Fibroblast of peridontal ligament (primary cell): Measurements from ENCODE around the gene DCST2.
"Not testable (repeated sequence)": the region's sequence is repeated elsewhere in the genome, so short reads cannot be mapped to it uniquely, and the experiment has no call there.

Source experiments
- DNase-seq: peaks from one replicate; pipeline ENCODE4 v3.0.0-alpha.2; 2010; ENCODE audit errors: extremely low read depth

DCST2 gene

DNA sequence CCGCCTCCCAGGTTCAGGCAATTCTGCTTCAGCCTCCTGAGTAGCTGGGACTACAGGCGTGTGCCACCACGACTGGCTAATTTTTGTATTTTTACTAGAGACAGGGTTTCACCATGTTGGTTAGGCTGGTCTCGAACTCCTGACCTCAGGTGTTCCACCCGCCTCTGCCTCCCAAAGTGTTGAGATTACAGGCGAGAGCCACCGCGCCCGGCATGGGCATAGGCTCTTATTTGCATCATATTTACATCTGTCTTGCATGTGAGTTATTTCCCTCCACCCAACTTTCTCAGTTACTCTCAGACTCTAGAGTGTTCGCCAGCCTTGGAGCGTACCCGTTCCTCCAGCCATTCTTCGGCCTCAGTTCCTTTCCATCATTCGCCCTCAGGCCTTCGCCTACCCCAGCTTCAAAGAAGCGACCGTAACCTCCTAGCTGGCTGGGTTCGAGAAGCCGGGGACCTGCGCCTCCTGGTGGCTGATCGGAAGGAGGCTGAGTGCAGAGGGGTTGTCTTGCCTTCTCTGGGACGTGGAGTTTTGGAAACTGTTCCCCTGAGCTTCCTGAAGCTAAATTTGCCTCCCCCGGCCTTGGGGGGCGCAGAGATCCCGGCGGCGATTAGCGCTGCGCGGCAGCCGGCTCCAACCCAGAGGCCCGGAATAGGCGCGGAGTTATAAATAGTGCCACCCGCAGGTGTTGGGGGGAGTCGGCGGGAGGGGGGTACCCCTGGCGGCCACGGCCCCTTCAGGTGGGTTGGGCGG is 34.6 kb downstream of the DCST2 start:
- DNase-seq = peak; percentile 71

DNA sequence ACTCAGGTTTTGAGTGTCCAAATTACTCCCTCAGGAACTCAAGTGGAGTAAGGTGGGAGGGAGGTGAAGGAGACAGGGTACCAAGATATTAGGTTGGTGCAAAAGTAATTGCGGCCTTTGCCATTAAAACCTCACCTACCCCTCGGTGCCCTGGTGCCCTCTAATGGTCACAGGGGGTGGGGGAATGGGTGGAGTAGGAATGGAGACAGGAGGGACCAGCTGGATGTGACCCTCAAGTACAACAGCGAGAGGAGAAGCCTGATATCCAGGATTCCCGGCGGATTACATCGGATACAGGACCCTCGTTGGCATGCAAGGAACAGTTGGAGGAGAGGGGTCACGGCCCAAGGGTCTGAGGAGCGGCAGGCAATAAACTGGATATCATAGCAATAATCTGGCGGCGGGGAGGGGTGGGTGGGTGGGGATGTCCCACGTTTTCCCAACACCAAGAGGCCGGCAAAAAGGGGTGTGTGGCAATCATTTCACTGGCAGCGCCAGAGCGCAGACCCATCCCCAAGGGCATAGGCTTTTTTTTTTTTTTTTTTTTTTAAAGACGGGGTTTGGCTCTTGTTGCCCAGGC is 35.3 kb downstream of the DCST2 start:
- DNase-seq = no peak

DNA sequence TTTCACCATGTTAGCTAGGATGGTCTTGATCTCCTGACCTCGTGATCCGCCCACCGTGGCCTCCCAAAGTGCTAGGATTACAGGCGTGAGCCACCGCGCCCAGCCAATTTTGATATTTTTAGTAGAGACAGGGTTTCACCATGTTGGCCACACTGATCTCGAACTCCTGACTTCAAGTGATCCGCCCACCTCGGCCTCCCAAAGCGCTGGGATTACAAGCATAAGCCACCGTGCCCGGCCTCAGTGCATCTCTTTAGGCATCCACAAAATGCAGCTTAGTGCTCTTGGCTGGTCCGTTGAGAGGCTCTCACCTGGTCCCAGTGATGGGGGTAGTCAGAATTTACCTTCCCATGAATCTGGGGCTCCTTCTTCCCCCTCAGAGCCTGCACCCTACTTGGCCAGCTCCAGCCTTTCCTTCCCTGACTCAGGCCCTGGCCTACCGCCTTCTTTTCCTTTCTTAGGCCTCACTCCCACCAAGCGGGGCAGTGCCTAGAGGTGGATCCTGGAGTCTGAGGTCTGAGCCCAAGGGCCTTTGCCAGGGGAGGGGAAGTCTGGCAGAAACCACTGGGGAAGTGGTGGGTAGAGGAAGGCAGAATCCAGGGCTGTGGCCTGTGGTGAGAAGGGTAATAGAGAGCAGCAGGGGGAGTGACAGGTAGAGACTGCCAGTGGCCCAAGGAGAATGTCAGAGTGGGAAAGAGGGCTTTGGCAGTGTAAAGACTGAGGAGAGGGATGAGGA is 36.4 kb downstream of the DCST2 start:
- DNase-seq = no peak

DNA sequence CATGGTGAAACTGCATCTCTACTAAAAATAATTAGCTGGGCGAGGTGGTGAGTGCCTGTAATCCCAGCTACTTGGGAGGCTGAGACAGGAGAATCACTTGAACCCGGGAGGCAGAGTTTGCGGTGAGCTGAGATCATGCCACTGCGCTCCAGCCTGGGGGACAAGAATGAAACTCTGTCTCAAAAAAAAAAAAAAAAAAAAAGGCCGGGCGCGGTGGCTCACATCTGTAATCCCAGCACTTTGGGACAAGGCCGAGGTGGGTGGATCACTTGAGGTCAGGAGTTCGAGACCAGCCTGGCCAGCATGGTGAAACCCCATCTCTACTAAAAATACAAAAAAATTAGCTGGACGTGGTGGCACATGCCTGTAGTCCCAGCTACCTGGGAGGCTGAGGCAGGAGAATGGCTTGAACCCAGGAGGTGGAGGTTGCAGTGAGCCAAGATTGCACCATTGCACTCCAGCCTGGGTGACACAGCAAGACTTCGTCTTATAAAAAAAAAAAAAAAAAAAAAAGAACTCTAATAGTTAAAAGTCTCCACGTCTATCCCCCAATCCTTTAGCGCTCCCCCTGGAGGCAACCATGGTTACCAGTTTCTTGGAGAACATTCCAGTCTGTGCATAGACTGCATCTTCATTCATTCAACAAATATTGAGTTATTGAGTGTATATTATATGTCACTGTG is 38.1 kb downstream of the DCST2 start:
- DNase-seq = peak; percentile 86

DNA sequence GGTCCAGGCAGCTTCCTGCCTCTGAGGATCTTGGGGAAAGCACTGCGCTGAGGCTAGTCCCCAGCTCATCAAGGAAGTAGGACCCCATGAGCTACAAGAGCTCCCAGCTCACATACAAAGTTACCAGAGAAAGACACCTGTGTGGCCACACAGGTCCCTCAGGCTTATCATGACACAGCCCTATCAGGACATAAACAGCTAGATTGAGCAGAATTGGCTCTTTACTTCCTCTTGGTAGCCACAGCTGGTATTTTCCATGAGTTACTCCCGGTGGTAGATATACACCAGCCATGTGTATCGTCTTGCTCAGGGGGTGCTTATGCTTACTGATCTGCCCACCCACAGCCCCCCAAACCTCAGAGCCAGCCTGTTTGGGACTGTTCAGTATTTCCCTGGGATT is 39.0 kb downstream of the DCST2 start:
- DNase-seq = no peak

DNA sequence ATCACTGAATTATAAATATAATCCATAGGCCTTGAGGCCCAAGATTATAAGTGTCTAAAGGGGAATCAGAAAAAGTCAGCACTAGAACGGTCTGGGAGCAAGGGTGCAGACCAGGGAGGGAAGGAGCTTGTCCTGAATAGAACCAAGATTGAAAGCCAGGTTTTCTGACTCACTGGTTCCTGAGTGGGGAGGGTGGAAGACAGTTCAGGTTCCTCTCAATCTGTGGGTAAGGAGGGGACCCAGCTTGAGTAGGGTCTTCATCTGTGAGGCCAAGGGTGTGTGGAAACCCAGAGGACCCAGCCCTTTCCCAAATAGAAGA is 39.4 kb downstream of the DCST2 start:
- no peak for DNase-seq

DNA sequence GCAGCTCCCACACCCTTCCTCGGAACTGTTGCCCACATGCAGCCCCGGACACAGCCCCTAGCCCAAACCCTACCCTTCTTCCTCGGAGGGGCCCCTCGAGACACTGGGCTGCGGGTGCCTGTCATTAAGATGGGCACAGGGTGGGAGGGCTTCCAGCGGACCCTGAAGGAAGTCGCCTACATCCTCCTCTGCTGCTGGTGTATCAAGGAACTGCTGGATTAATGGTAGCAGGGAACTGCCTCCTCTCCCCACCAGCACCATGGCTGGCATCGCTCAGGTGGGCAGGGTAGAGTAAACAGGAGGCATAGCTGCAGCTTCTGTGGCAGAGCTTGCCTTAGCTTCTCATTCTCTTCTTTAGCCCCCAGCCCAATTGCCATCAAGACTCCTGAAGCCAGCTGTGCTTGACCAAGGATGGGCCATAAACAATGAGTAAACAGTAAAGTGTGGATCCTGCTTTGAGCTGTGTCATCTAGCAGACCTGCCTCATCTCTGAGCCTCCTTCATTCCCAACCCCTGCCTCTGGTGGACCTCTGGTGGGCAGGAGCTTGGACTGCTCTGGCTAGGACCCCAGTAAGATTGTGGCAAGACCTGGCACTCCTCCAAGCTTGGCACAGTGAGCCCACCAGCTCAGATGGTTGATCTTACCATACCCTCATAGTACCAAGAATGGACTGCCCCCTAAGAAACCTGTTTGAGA is 39.9 kb downstream of the DCST2 start, which contains the start of gene LENEP:
LENEP (plus strand) TSS at position 15 of the 697 bp plus-strand sequence; CDS start at position 37, 22 bp downstream.
- no peak for DNase-seq

DNA sequence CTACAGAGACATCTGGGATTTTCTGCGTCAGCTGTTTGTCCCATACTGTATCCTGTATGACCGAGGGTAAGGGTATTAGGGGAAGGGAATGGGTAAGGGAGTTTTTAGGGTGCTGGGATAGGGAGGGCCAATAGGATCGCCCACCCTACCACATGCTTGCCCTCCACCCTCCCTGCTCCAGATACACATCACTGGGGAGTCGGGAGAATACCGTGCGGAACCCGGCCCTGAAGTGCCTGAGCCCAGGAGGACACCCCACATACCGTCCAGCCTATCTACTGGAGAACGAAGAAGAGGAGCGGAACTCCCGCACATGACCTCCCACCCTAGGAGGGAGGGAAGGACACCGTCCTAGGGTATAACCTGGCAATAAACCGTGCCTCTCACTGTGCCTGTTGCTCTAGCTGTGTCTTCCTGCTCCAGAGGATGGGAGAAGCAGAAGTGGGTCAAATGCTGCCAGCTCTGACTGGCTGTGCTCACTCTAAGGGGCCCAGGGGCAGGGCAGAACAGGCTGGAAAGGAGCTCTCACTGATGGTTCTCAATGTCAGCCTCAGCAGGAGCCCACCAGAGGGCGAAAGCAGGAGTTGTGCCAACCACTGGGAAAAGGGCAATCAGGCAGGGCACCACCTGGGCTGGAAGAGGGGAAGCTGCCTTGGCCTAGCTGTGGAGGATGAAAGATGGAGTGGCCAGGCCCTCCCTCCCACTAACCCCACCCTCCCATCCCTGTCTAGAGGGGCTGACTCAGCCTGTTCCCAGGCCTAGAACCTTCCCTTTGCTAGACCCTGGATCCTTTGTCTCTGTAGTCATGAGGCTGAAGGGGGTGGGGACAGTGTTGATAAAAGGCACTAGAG is 40.6 kb downstream of the DCST2 start:
- no peak for DNase-seq

DNA sequence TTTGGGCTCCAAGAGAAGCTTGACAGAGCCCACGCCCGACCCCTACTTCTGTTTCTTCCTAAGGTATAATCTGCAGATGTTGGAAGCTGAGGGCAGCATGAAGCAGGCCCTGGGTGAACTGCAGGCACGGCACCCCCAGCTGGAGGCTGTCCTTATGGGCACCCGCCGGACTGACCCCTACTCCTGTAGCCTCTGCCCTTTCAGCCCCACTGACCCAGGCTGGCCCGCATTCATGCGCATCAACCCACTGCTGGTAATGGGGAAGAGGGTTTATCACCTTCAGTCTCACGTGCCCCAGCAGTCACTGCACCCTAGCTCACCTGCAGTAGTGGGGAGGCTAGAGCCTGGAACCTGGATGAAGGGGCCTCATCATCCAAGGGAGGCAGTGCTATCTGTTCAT is 43.3 kb downstream of the DCST2 start:
- no peak for DNase-seq

DNA sequence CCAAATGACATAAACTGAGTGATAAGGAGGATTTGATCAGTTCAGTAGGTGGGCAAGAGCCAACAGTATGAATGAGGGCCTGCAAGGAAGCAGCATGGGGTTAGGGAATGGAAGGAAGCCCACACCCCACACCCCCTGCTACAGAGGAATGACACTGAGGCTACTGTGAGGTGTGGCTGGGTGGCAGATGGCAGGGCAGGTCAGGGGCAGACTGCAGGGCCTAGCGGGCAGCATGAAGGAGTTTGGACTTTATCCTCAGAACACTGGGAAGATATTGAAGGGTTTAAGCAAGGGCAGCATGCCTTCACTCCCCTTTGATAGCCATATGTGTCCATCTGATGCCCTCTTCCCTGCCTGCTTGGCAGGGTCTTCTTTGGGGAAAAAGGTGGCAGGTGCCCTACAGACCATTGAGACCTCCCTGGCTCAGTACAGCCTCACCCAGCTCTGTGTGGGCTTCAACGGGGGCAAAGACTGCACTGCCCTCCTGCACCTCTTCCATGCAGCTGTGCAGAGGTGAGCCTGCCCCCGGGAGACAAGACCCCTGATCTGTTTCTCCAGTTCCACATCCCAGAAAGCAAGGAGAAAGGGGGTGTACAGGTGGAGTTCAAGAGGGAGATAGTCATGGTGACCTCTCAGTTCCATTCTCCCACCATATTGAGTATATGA is 44.3 kb downstream of the DCST2 start:
- no peak for DNase-seq

DNA sequence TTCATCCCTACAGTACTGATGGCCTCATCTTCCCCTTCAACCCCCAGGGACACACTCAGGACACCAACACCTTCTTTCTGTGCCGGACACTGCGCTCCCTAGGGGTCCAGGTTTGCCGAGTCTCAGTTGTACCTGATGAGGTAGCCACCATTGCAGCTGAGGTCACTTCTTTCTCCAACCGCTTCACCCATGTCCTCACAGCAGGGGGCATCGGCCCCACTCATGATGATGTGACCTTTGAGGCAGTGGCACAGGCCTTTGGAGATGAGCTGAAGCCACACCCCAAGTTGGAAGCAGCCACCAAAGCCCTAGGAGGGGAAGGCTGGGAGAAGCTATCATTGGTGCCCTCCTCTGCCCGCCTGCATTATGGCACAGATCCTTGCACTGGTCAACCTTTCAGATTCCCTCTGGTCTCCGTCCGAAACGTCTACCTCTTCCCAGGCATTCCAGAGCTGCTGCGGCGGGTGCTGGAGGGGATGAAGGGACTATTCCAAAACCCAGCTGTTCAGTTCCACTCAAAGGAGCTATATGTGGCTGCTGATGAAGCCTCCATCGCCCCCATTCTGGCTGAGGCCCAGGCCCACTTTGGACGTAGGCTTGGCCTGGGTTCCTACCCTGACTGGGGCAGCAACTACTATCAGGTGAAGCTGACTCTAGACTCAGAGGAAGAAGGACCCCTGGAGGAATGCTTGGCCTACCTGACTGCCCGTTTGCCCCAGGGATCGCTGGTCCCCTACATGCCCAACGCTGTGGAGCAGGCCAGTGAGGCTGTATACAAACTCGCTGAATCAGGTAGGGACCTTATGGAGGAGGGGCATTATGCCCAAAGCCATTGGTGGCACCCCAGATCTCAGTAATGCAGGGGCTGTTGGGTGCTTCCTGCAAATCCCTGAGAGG is 45.3 kb downstream of the DCST2 start:
- DNase-seq = no peak

DNA sequence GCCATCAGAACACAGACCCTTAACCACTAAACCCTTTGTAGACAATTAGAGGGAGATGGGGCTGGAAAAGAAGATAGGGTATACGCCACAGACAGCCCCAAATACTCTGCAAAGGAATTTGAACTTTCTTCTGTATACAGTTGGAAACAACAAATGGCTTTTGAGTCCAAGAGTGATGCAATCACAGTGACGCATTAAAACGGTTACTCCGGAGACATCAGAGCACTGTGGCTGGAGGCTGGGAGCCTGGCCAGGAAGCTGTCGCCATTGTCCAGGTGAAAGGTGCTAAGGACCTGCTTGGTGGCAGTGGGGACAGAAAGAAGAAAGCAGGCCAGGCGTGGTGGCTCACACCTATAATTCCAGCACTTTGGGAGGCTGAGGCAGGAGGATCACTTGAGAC is 46.3 kb downstream of the DCST2 start:
- no peak for DNase-seq

DNA sequence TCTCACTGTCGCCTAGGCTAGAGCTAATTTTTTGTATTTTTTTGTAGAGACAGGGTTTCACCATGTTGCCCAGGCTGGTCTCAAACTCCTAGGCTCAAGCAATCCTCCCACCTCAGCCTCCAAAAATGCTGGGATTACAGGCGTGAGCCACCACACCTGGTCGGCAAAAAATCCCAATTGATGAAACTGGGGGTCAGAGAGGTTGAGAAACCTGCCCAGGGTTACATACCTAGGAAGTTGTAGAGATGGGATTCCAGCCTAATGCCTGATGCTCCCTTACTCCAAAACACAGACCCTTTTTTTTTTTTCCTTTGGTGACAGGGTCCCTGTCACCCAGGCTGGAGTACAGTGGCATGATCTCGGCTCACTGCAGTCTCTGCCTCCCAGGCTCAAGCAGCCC is 46.8 kb downstream of the DCST2 start:
- not testable (repeated sequence) for DNase-seq

DNA sequence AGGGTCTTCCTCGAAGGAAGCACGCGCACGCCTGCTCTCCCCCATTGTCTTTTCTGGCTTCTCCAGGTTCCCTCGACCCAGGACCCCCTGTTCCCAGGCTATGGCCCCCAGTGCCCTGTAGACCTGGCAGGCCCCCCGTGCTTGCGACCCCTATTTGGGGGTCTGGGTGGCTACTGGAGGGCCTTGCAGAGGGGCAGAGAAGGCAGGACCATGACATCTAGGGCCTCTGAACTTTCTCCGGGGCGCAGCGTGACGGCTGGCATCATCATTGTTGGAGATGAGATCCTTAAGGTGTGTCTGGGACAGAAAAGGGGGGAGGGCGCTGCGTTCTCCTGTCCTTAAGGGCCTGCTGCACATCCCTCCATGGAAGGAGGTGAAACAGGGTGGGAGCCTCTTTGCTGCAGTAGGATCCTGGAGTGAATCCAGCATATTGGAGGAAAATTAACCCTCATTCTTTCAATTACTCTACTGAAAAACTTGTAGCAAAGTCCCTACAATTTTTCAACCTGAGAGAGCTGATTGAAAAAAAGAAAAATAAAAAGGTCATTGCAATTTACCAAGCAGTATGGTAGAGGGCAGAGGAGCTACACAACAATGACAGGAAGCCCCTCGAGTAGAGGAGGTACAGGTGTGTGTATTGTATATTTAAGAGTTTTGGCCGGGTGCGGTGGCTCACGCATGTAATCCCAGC is 49.7 kb downstream of the DCST2 start:
- no peak for DNase-seq

DNA sequence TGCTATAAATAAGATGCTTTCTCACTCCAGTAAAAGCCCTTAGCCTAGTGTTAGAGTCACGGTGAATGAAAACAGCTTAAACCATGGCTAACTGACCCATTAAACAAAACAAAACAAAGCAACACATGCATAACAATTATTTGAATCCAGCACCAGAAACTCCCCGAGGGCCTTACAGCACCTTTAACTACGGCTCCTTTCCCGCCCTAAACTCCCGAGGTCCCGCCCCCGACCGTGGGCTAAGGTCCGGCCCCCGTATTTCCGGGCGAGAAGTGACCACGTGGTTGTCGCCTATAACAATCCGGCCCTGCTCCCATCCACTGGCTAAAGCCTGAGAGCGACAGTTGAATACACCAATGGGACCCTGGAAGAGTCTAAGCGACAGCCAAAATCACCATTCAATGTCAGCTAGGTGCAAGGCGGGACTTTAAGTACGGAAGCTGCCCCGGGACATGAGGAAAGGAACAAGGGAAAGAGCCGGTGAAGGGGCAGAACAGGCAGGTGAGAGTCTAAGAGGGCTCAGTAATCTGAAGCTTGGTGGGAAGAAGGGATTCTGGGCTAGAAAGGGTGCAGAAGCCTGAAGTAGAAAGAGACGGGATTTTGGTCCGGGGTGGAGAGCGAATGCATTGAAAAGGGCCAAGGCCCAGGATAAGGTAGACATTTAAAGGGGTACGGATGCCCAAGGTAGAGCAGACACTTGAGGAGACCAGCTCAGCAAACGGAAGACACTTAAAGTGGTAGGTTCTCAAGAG is 50.5 kb downstream of the DCST2 start, which contains the start of gene FLAD1:
FLAD1 (plus strand) TSS at position 448 of the 752 bp plus-strand sequence. CDS start 351 bp downstream, outside the sequence.
- DNase-seq = peak; percentile 100

DNA sequence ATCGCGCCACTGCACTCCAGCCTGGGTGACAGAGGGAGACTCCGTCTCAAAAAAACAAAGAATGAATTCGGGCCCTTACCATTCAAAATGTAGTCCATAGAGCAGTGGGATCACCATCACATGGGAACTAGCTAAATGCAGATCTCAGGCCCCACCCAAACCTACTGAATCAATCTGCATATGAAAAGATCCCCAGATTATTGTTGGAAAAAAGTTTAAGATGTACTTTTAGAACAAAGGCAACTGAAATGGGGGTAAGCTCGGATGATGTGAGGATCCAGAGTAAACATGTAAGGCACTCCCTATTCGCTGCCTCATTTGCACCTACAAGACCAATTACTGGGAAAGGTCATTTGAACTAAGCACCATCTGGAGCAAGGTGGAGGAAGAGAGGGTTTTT is 51.2 kb downstream of the DCST2 start:
- no peak for DNase-seq

DNA sequence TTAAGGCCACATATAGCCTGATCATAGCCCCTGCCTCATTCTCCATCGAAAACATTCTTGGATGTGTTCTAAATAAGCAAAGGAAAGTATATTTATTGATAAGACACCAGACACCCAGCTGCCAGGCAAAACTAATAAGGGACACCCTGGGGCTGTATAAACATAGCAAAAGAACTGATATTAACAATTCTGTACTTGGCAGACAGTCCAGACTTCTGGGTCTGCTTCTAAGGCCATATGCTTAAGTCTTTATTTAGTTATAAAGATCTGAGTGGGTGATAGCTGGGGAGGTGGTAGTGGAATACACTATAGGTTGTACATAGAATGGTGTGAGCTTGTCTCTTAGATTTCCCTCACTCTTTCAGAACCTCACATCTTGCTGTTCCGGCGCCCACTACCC is 55.2 kb downstream of the DCST2 start:
- DNase-seq = no peak

DNA sequence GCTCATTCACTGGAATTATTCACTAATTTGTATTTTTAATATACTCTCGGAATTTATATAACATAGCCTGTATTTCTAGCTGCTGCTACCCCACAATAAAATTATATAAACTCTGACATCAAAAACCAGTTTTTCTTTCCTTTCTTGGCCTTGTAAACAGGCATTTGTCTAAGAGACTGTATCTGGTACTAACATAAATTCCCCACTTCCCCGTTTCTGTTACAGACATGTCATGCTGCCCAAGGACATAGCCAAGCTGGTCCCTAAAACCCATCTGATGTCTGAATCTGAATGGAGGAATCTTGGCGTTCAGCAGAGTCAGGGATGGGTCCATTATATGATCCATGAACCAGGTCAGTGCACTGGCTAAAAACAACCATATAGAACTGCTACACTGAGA is 55.8 kb downstream of the DCST2 start:
- DNase-seq = not testable (repeated sequence)
